Stimulated activated CD4-positive, alpha-beta T cell treated with anti-CD3 and anti-CD28 coated beads, Interleukin-1b, Interleukin-23, amount 100 ng/mL, for 24 hours (primary cell): ENCODE measurements around the gene FAM124A.

Experiments
- DNase-seq, 4 experiments: peaks; one replicate each; pipeline ENCODE4 v3.0.0-alpha.2; 2020; ENCODE audit warnings: low read depth in 4 of 4, low spot score in 1 of 4

FAM124A gene

GRCh38 chr13:51240958-51241357, 18.8 kb downstream of the FAM124A start:
- no peak for DNase-seq

GRCh38 chr13:51241720-51242119, 19.5 kb downstream of the FAM124A start:
- no peak for DNase-seq

GRCh38 chr13:51243227-51243626, 21.0 kb downstream of the FAM124A start:
- DNase-seq, result no peak

GRCh38 chr13:51243832-51244231, 21.6 kb downstream of the FAM124A start:
- no peak for DNase-seq

- no peak for DNase-seq
These were observed 22.6 kb downstream of the FAM124A start for GRCh38 chr13:51244637-51245405.

- no peak for DNase-seq
These were observed 23.4 kb downstream of the FAM124A start for GRCh38 chr13:51245583-51245982.

GRCh38 chr13:51246025-51246417, 23.8 kb downstream of the FAM124A start:
- no peak for DNase-seq

GRCh38 chr13:51246418-51247277, 24.4 kb downstream of the FAM124A start:
- no peak for DNase-seq

GRCh38 chr13:51249255-51249654, 27.1 kb downstream of the FAM124A start:
- DNase-seq, result no peak

GRCh38 chr13:51249770-51250741, 27.9 kb downstream of the FAM124A start:
- no peak for DNase-seq

- DNase-seq, result no peak
These were observed 29.3 kb downstream of the FAM124A start for GRCh38 chr13:51251480-51251879.

- no peak for DNase-seq
These were observed 30.8 kb downstream of the FAM124A start for GRCh38 chr13:51252954-51253532.

- no peak for DNase-seq
These were observed 33.4 kb downstream of the FAM124A start for GRCh38 chr13:51255556-51255955.

GRCh38 chr13:51257187-51257586, 35.0 kb downstream of the FAM124A start:
- no peak for DNase-seq

- DNase-seq, result no peak
These were observed 36.7 kb downstream of the FAM124A start for GRCh38 chr13:51258612-51259548.

GRCh38 chr13:51260154-51260553, 38.0 kb downstream of the FAM124A start:
- DNase-seq, result no peak

- DNase-seq, result no peak
These were observed 39.5 kb downstream of the FAM124A start for GRCh38 chr13:51261610-51262249.

GRCh38 chr13:51262501-51263211, 40.5 kb downstream of the FAM124A start:
- DNase-seq, result no peak

GRCh38 chr13:51266642-51267041, 44.4 kb downstream of the FAM124A start:
- DNase-seq, result no peak
